K562 (cell line): Measurements from ENCODE around the gene CDC42BPB. TPM values are rescaled to one million over a fixed set of nuclear protein-coding genes. Genes with fewer than 3 reads are reported as not detected.

Experiments
- ATAC-seq: fragments of 200-7000 bp; cut with Tn5 transposase; 3 replicates; pipeline ENCODE4 v1.9.1; 2020; ENCODE audit warnings: moderate library complexity
- BruUV-seq: library from RNA; stranded (reverse); fragments of 400-500 nt; replicated peaks from 2 replicates; lab custom pipeline; 2021; lab: Mats Ljungman, UMichigan
- CTCF ChIA-PET: fragments of 300-600 bp; formaldehyde crosslinking; extraction: SDS; loops from one replicate; lab custom pipeline; 2021; ENCODE audit warnings: low intra/inter-chr PET ratio; lab: Yijun Ruan, JAX
- POLR2A ChIA-PET: fragments of 300-600, 350-650 bp; sonication (Branson Sonifier 250); formaldehyde crosslinking; extraction: SDS; loops from one replicate; lab custom pipeline; 2021; ENCODE audit warnings: antibody characterized with exemption, inconsistent platforms; lab: Yijun Ruan, JAX
- DNase-seq, 4 experiments: peaks; one replicate each; pipeline versions ENCODE4 v3.0.0 to v3.0.0-alpha.2; 2011 to 2018; ENCODE audit warnings: low spot score in 3 of 4, mixed read lengths in 3 of 4; ENCODE audit errors: extremely low read depth in 1 of 4
- FAIRE-seq: peaks from 2 replicates; lab custom pipeline; 2011; peaks lifted over from hg19 to GRCh38; lab: Jason Lieb, UNC
- H2AFZ ChIP-seq: 2 replicates; pipeline ENCODE4 v1.6.0; 2011; ENCODE audit warnings: low read depth, low read length, control low read depth, inconsistent platforms
- H3K27ac ChIP-seq: fragments of 200-600 bp; 3 replicates; pipeline ENCODE4 v1.8.0; 2011; ENCODE audit warnings: low read depth, mild to moderate bottlenecking, control low read depth, inconsistent platforms, low read length, moderate library complexity, mixed read lengths; ENCODE audit errors: extremely low read depth
- H3K27me3 ChIP-seq, 2 experiments: fragments of 300-600 bp in 1 of 2; 2 replicates in 1 of 2; 3 replicates in 1 of 2; pipeline versions ENCODE4 v1.6.0 to v1.8.0; 2011; ENCODE audit warnings: inconsistent platforms in 2 of 2, low read length in 2 of 2, mild to moderate bottlenecking in 1 of 2, mixed read lengths in 1 of 2, moderate library complexity in 1 of 2; ENCODE audit not compliant: control insufficient read depth in 2 of 2, insufficient read depth in 2 of 2
- H3K36me3 ChIP-seq: fragments of 300-600 bp; 3 replicates; pipeline ENCODE4 v1.8.0; 2011; ENCODE audit warnings: mild to moderate bottlenecking, low read length, inconsistent platforms; ENCODE audit not compliant: control insufficient read depth, insufficient read depth
- H3K4me1 ChIP-seq, 2 experiments: fragments of 200-600 bp in 1 of 2; replicated peaks in 1 of 2; 2 replicates in 1 of 2; 3 replicates in 1 of 2; pipeline versions ENCODE4 v1.5.1 to v1.8.0; 2011; ENCODE audit warnings: inconsistent platforms in 2 of 2, low read length in 2 of 2, mild to moderate bottlenecking in 1 of 2, mixed read lengths in 1 of 2, moderate library complexity in 1 of 2; ENCODE audit not compliant: control insufficient read depth in 2 of 2, insufficient read depth in 2 of 2
- H3K4me2 ChIP-seq: 2 replicates; pipeline ENCODE4 v1.6.1; 2011; ENCODE audit warnings: low read length, control low read depth, inconsistent platforms, mixed read lengths; ENCODE audit not compliant: insufficient read depth
- H3K4me3 ChIP-seq: fragments of 200-600 bp; sonication (generic), shearing (Covaris generic); 2 replicates; pipeline ENCODE4 v1.5.1; 2016; ENCODE audit warnings: control low read depth, inconsistent platforms
- H3K79me2 ChIP-seq: fragments of 200-600 bp; 3 replicates; pipeline ENCODE4 v1.8.0; 2011; ENCODE audit warnings: low read length, inconsistent platforms; ENCODE audit not compliant: control insufficient read depth, insufficient read depth
- H3K9ac ChIP-seq, 2 experiments: 2 replicates each; pipeline versions ENCODE4 v1.6.0 to v1.6.1; 2011; ENCODE audit warnings: low read depth in 2 of 2, low read length in 2 of 2, control low read depth in 1 of 2, inconsistent platforms in 1 of 2, mild to moderate bottlenecking in 1 of 2, mixed read lengths in 1 of 2; ENCODE audit not compliant: insufficient read depth in 1 of 2
- H3K9me1 ChIP-seq: one replicate; pipeline ENCODE4 v1.6.0; 2011; ENCODE audit warnings: inconsistent platforms, mild to moderate bottlenecking, low read length, moderate library complexity; ENCODE audit not compliant: control insufficient read depth, insufficient read depth
- H3K9me3 ChIP-seq: replicated peaks from 2 replicates; pipeline ENCODE4 v1.5.1; 2011; ENCODE audit warnings: low read depth, low read length, inconsistent platforms; ENCODE audit not compliant: control insufficient read depth, insufficient read depth
- H4K20me1 ChIP-seq: replicated peaks from 2 replicates; pipeline ENCODE4 v1.6.1; 2011; ENCODE audit warnings: low read length, inconsistent platforms, mixed read lengths; ENCODE audit not compliant: control insufficient read depth, insufficient read depth
- MAFK ChIP-seq: IDR thresholded peaks from 2 replicates; pipeline ENCODE4 v1.6.1; 2011; ENCODE audit warnings: low read length, improper control_type of control experiment
- MXD1 ChIP-seq: fragments of 250-450 bp; sonication (Bioruptor Pico); IDR thresholded peaks from 2 replicates; pipeline ENCODE4 v1.8.0; 2021; ENCODE audit warnings: borderline replicate concordance, mild to moderate bottlenecking, moderate library complexity; ENCODE audit not compliant: poor library complexity, severe bottlenecking
- NR3C1 ChIP-seq: sonication (generic); formaldehyde crosslinking; IDR thresholded peaks from 2 replicates; pipeline ENCODE4 v1.8.1; 2022; ENCODE audit warnings: missing genetic modification reagents
- PHF8 ChIP-seq: fragments of 200-600 bp; sonication (generic); IDR thresholded peaks from 2 replicates; pipeline ENCODE4 v1.6.1; 2012; ENCODE audit warnings: mixed run types, mild to moderate bottlenecking, inconsistent platforms, low read length, moderate library complexity, borderline replicate concordance
- POLR2AphosphoS5 ChIP-seq: IDR thresholded peaks from 2 replicates; pipeline ENCODE4 v1.6.1; 2011; ENCODE audit warnings: mild to moderate bottlenecking, low read depth, low read length, moderate library complexity; ENCODE audit not compliant: control insufficient read depth, insufficient read depth
- WGBS: fragments of 100-300 bp; shearing (Covaris generic); methylation state at CpG from one replicate; pipeline ENCODE4 v1.1.6; 2016; ENCODE audit warnings: low coverage, mixed read lengths; ENCODE audit not compliant: insufficient coverage; ENCODE audit errors: missing lambda C conversion rate; 5-methylcytosine and 5-hydroxymethylcytosine counted together
- in situ Hi-C: fragments of 300-500 bp; cut with MboI; formaldehyde crosslinking; loops from 4 replicates; pipeline ENCODE4 v1.15.0; 2018; ENCODE audit warnings: inconsistent platforms, mixed read lengths
- intact Hi-C: fragments of 100-400 bp; cut with micrococcal nuclease; formaldehyde crosslinking; loops from 2 replicates; pipeline ENCODE4 v1.14.2; 2022
- polyA plus RNA-seq, 8 experiments: library from polyadenylated mRNA; depleted of rRNA in 4 of 8; stranded (reverse) in 5 of 8; unstranded in 3 of 8; fragments of >200 nt; fragmentation: Nextera tagmentation in 2 of 8; fragmentation: Illumina TruSeq in 1 of 8; extraction: Ambion mirVana in 2 of 8; extraction: Trizol in 1 of 8; gene quantifications; 2 replicates each; pipeline versions ENCODE4 v1.2.1 to v1.2.3, GENCODE V29; 2011 to 2014; ENCODE audit warnings: inconsistent platforms in 1 of 8, missing spikeins in 1 of 8
- total RNA-seq, 7 experiments: library from RNA; depleted of rRNA in 6 of 7; stranded (reverse); fragments of >200 nt in 6 of 7; fragmentation: Illumina TruSeq in 2 of 7; extraction: Trizol in 2 of 7; gene quantifications; 2 replicates each; pipeline versions ENCODE4 v1.2.1 to v1.2.3, GENCODE V29; 2011 to 2021; ENCODE audit warnings: low replicate concordance in 1 of 7
- TF ChIP-seq, protein P1 (sequence below): sonication (generic); formaldehyde crosslinking; IDR thresholded peaks from 2 replicates; pipeline ENCODE4 v1.8.0; 2023; ENCODE audit warnings: mild to moderate bottlenecking, missing genetic modification reagents
- TF ChIP-seq, protein P2 (sequence below): sonication (generic); formaldehyde crosslinking; IDR thresholded peaks from 2 replicates; pipeline ENCODE4 v1.8.0; 2022; ENCODE audit warnings: mild to moderate bottlenecking, missing genetic modification reagents, borderline replicate concordance
- TF ChIP-seq, protein P3 (sequence below): fragments of 250-450 bp; sonication (Bioruptor Pico); IDR thresholded peaks from 2 replicates; pipeline ENCODE4 v1.5.0; 2020; ENCODE audit warnings: mild to moderate bottlenecking, borderline replicate concordance
- TF ChIP-seq, protein P4 (sequence below), 2 experiments: fragments of 450-650 bp in 1 of 2; sonication (generic) in 1 of 2; formaldehyde crosslinking in 1 of 2; IDR thresholded peaks in 1 of 2; conservative IDR thresholded peaks in 1 of 2; 2 replicates each; pipeline versions ENCODE4 v1.6.1 to v1.8.1; 2016 to 2023; ENCODE audit warnings: mild to moderate bottlenecking in 2 of 2, moderate library complexity in 2 of 2, inconsistent platforms in 1 of 2, missing genetic modification reagents in 1 of 2

The CDC42BPB gene
- total and polyA plus RNA-seq, 9 of the 15 experiments (the other 6 are each of a cell fraction or from before 2014, with no cell fraction given), result 0.07 to 24.3 (median 12.6) TPM

DNA sequence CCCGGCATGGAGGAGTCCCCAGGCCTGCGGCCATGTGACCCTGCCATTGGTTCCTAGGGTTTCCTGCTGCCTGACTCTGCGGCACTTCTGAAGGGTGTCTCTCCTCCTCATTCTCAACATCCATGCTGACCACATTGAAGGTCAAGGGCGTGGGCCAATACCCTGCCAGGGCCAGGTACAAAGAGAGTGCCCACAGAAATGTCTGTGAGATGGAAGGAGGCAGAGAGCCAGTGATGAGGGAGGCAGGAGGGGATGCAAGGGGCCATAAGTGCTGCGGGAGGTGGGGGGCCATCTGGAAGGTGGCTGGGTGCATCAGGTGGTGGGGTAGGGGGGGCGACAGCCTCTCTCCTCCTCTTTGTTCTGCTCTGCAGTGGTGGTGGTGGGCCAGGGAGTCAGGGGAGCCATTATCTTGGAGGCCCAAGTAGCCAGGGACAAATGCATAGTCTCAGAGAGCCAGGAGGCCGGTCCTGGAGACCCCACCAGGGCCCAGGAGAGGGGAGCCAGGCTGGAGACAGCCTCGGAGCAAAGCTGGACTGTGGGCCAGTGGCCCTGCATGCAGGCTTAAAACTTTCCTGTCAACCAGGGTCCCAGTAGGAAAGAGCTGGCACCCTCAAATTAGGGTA lies 13.0 kb upstream of the CDC42BPB start:
- intact Hi-C loops, result loop anchor here (10.0 kb wide), 1 partner anchor 474 kb away; no protein-coding TSS in a partner anchor
- DNase-seq, result no peak
- WGBS, result 42% methylated on average over 7 of the region's 8 CpGs
- H3K4me1 ChIP-seq, result peaks cover 3 to 58% of the 10 kb centered on the region in 2 experiments; a peak in 4 of 5 replicates
- no peak overlapping the region for H3K4me2 ChIP-seq
- H4K20me1 ChIP-seq, result no peaks in the 10 kb centered on the region
- H3K9me3 ChIP-seq, result no peaks in the 10 kb centered on the region
- H3K9me1 ChIP-seq, result no peaks in the 10 kb centered on the region
- no TSS peak for BruUV-seq
- H3K4me3 ChIP-seq, result no peak overlapping the region
- H3K36me3 ChIP-seq, result no peaks in the 10 kb centered on the region
- no peaks in the 10 kb centered on the region for H3K79me2 ChIP-seq
- no peak for FAIRE-seq
- H3K9ac ChIP-seq, result no peak overlapping the region
- ATAC-seq, result no peak
- H3K27me3 ChIP-seq, result peaks cover 0 to 6% of the 10 kb centered on the region in 2 experiments; a peak in 2 of 5 replicates
- CTCF ChIA-PET, result no interaction called here
- in situ Hi-C loops, result no loop called here
- H2AFZ ChIP-seq, result no peak overlapping the region
- POLR2A ChIA-PET, result no interaction called here
- H3K27ac ChIP-seq, result no peak overlapping the region
- TF ChIP-seq PHF8 (no peak), MAFK (no peak), POLR2AphosphoS5 (no peak), MXD1 (no peak), NR3C1 (CRISPR knock-in tag) (no peak)
- TF ChIP-seq, protein P1, sequence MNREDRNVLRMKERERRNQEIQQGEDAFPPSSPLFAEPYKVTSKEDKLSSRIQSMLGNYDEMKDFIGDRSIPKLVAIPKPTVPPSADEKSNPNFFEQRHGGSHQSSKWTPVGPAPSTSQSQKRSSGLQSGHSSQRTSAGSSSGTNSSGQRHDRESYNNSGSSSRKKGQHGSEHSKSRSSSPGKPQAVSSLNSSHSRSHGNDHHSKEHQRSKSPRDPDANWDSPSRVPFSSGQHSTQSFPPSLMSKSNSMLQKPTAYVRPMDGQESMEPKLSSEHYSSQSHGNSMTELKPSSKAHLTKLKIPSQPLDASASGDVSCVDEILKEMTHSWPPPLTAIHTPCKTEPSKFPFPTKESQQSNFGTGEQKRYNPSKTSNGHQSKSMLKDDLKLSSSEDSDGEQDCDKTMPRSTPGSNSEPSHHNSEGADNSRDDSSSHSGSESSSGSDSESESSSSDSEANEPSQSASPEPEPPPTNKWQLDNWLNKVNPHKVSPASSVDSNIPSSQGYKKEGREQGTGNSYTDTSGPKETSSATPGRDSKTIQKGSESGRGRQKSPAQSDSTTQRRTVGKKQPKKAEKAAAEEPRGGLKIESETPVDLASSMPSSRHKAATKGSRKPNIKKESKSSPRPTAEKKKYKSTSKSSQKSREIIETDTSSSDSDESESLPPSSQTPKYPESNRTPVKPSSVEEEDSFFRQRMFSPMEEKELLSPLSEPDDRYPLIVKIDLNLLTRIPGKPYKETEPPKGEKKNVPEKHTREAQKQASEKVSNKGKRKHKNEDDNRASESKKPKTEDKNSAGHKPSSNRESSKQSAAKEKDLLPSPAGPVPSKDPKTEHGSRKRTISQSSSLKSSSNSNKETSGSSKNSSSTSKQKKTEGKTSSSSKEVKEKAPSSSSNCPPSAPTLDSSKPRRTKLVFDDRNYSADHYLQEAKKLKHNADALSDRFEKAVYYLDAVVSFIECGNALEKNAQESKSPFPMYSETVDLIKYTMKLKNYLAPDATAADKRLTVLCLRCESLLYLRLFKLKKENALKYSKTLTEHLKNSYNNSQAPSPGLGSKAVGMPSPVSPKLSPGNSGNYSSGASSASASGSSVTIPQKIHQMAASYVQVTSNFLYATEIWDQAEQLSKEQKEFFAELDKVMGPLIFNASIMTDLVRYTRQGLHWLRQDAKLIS (CRISPR knock-in tag), result no peak
- TF ChIP-seq, protein P2, sequence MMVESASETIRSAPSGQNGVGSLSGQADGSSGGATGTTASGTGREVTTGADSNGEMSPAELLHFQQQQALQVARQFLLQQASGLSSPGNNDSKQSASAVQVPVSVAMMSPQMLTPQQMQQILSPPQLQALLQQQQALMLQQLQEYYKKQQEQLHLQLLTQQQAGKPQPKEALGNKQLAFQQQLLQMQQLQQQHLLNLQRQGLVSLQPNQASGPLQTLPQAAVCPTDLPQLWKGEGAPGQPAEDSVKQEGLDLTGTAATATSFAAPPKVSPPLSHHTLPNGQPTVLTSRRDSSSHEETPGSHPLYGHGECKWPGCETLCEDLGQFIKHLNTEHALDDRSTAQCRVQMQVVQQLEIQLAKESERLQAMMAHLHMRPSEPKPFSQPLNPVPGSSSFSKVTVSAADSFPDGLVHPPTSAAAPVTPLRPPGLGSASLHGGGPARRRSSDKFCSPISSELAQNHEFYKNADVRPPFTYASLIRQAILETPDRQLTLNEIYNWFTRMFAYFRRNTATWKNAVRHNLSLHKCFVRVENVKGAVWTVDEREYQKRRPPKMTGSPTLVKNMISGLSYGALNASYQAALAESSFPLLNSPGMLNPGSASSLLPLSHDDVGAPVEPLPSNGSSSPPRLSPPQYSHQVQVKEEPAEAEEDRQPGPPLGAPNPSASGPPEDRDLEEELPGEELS (CRISPR knock-in tag), result no peak
- TF ChIP-seq, protein P3, sequence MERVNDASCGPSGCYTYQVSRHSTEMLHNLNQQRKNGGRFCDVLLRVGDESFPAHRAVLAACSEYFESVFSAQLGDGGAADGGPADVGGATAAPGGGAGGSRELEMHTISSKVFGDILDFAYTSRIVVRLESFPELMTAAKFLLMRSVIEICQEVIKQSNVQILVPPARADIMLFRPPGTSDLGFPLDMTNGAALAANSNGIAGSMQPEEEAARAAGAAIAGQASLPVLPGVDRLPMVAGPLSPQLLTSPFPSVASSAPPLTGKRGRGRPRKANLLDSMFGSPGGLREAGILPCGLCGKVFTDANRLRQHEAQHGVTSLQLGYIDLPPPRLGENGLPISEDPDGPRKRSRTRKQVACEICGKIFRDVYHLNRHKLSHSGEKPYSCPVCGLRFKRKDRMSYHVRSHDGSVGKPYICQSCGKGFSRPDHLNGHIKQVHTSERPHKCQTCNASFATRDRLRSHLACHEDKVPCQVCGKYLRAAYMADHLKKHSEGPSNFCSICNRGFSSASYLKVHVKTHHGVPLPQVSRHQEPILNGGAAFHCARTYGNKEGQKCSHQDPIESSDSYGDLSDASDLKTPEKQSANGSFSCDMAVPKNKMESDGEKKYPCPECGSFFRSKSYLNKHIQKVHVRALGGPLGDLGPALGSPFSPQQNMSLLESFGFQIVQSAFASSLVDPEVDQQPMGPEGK (CRISPR knock-in tag), result no peak
- TF ChIP-seq, protein P4, sequence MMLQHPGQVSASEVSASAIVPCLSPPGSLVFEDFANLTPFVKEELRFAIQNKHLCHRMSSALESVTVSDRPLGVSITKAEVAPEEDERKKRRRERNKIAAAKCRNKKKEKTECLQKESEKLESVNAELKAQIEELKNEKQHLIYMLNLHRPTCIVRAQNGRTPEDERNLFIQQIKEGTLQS (IDR thresholded peaks at IDR 0.05), result no peak
- TF ChIP-seq, protein P4 (CRISPR knock-in tag; conservative IDR thresholded peaks at IDR 0.05), result no peak
